K562 (cell line): ENCODE measurements around the gene ALDH1A2.

Experiments
- BRCA1 ChIP-seq, 2 experiments: fragments of 450-650 bp in 1 of 2; sonication (generic) in 1 of 2; formaldehyde crosslinking in 1 of 2; IDR thresholded peaks; 2 replicates each; pipeline versions ENCODE4 v1.5.0 to v1.6.1; 2017 to 2020; ENCODE audit warnings: mild to moderate bottlenecking in 1 of 2, missing genetic modification reagents in 1 of 2
- ELF1 ChIP-seq: fragments of 200-800 bp; sonication (Bioruptor generic); IDR thresholded peaks from 2 replicates; pipeline ENCODE4 v1.6.1; 2016; ENCODE audit warnings: missing genetic modification characterization, missing compliant biosample characterization
- NCOR1 ChIP-seq: fragments of 450-650 bp; IDR thresholded peaks from 2 replicates; pipeline ENCODE4 v1.6.1; 2016; ENCODE audit warnings: mild to moderate bottlenecking, moderate library complexity
- RBFOX2 ChIP-seq: fragments of 200-400 bp; formaldehyde crosslinking; IDR thresholded peaks from 2 replicates; pipeline ENCODE4 v1.6.1; 2017; ENCODE audit warnings: low read depth, mild to moderate bottlenecking, low read length, moderate library complexity
- SIRT6 ChIP-seq: IDR thresholded peaks from one replicate; pipeline ENCODE4 v1.6.1; 2012; ENCODE audit warnings: low read depth, mild to moderate bottlenecking, control low read depth, inconsistent platforms, low read length, moderate library complexity
- ZNF121 ChIP-seq: sonication (generic); formaldehyde crosslinking; conservative IDR thresholded peaks from 2 replicates; pipeline ENCODE4 v1.8.0; 2022; ENCODE audit warnings: missing genetic modification reagents
- TF ChIP-seq, protein P1 (sequence below): sonication (generic); formaldehyde crosslinking; IDR thresholded peaks from 2 replicates; pipeline ENCODE4 v1.5.0; 2020; ENCODE audit warnings: missing genetic modification reagents
- TF ChIP-seq, protein P2 (sequence below), 3 experiments: IDR thresholded peaks in 2 of 3; conservative IDR thresholded peaks in 1 of 3; 2 replicates each; pipeline ENCODE4 v1.5.1; 2011 to 2012; ENCODE audit warnings: low read length in 3 of 3, mild to moderate bottlenecking in 3 of 3, control low read depth in 2 of 3, improper control_type of control experiment in 1 of 3, inconsistent platforms in 1 of 3, low read depth in 1 of 3, mixed read lengths in 1 of 3, moderate library complexity in 1 of 3; ENCODE audit not compliant: insufficient read depth in 2 of 3
- TF ChIP-seq, protein P3 (sequence below): fragments of 250-450 bp; sonication (Bioruptor Pico); IDR thresholded peaks from 2 replicates; pipeline ENCODE4 v1.4.0; 2020; ENCODE audit warnings: mild to moderate bottlenecking, moderate library complexity

DNA sequence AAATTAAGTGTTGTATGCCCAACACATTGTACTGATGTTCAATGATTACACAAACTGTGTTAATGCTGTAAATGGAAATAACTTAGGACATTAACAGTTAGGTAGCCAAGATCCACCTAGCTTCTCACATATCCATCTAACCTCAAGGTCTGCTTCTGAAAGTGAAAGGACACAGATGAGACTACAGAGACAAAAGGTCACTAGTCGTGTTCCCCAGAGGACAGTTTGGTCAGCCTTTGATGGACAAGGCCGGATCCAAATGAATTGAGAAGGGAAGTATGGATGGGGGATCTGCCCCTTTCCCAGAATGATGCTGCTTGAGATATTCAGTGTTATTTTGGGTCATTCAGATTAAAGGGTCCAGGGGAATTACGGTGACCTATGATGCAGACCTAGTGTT, 17.2 kb downstream of the ALDH1A2 start:
- TF ChIP-seq, protein P1, sequence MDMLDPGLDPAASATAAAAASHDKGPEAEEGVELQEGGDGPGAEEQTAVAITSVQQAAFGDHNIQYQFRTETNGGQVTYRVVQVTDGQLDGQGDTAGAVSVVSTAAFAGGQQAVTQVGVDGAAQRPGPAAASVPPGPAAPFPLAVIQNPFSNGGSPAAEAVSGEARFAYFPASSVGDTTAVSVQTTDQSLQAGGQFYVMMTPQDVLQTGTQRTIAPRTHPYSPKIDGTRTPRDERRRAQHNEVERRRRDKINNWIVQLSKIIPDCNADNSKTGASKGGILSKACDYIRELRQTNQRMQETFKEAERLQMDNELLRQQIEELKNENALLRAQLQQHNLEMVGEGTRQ = no peak
- no peak for TF ChIP-seq ZNF121
- no peak for TF ChIP-seq NCOR1
- TF ChIP-seq, protein P2, sequence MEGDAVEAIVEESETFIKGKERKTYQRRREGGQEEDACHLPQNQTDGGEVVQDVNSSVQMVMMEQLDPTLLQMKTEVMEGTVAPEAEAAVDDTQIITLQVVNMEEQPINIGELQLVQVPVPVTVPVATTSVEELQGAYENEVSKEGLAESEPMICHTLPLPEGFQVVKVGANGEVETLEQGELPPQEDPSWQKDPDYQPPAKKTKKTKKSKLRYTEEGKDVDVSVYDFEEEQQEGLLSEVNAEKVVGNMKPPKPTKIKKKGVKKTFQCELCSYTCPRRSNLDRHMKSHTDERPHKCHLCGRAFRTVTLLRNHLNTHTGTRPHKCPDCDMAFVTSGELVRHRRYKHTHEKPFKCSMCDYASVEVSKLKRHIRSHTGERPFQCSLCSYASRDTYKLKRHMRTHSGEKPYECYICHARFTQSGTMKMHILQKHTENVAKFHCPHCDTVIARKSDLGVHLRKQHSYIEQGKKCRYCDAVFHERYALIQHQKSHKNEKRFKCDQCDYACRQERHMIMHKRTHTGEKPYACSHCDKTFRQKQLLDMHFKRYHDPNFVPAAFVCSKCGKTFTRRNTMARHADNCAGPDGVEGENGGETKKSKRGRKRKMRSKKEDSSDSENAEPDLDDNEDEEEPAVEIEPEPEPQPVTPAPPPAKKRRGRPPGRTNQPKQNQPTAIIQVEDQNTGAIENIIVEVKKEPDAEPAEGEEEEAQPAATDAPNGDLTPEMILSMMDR (IDR thresholded peaks at IDR 0.05 in 2 of 3, conservative IDR thresholded peaks at IDR 0.05 in 1 of 3; ENCODE audit: insufficient read depth in 2 of 3, low read depth in 1 of 3, low read length in 3 of 3) = no peak
- TF ChIP-seq SIRT6 = no peak
- TF ChIP-seq ELF1 (tag) = no peak
- TF ChIP-seq, protein P3, sequence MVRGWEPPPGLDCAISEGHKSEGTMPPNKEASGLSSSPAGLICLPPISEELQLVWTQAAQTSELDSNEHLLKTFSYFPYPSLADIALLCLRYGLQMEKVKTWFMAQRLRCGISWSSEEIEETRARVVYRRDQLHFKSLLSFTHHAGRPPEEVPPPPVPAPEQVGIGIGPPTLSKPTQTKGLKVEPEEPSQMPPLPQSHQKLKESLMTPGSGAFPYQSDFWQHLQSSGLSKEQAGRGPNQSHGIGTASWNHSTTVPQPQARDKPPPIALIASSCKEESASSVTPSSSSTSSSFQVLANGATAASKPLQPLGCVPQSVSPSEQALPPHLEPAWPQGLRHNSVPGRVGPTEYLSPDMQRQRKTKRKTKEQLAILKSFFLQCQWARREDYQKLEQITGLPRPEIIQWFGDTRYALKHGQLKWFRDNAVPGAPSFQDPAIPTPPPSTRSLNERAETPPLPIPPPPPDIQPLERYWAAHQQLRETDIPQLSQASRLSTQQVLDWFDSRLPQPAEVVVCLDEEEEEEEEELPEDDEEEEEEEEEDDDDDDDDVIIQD (CRISPR knock-in tag) = no peak
- TF ChIP-seq RBFOX2 = no peak
- no peak for TF ChIP-seq BRCA1 (IDR thresholded peaks at IDR 0.05)
- no peak for TF ChIP-seq BRCA1 (CRISPR knock-in tag; IDR thresholded peaks at IDR 0.05)
